HG02623 (cell line): Measurements from ENCODE around the gene SGMS1.
"Not testable (repeated sequence)": the region's sequence is repeated elsewhere in the genome, so short reads cannot be mapped to it uniquely, and the experiment has no call there.

Experiments
- ATAC-seq: cut with Tn5 transposase; IDR thresholded peaks from one replicate; pipeline ENCODE4 v1.9.1; 2021; ENCODE audit warnings: moderate library complexity; ENCODE audit not compliant: unreplicated experiment

SGMS1 gene

DNA sequence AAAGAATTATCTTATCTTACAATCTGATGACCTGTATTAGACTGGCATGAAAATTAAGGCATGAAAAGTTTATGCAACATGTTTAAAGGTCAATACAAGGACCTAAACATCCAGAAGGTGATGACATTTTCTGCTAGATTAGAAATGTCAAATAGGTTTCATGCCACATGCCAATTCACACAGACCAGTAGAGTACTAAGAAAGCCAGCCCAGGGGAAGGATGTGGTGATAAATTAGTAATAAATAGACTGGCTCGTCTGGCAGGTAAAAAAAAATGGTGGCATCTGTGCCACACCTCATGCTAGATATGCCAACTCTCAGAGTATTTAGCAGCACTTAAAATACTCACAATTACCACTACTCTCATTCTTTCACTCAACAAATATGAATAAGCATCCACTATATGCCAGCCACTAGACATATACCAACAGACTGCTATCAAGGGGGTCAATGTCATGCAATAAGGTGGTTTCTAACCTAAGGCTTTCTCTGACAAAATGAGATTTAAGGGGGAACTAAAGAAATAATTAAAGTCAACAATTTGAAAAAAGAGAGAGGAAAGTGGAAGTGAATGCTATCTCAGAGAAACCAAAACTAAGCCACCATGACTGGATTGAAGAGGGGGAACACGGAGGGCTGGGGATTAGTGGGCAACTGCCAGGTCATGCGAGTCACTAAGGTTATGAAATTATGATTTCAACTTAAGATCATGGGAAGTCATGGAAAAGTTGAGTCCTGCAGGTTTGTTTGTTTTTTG lies 83.5 kb downstream of the SGMS1 start:
- no peak for ATAC-seq

DNA sequence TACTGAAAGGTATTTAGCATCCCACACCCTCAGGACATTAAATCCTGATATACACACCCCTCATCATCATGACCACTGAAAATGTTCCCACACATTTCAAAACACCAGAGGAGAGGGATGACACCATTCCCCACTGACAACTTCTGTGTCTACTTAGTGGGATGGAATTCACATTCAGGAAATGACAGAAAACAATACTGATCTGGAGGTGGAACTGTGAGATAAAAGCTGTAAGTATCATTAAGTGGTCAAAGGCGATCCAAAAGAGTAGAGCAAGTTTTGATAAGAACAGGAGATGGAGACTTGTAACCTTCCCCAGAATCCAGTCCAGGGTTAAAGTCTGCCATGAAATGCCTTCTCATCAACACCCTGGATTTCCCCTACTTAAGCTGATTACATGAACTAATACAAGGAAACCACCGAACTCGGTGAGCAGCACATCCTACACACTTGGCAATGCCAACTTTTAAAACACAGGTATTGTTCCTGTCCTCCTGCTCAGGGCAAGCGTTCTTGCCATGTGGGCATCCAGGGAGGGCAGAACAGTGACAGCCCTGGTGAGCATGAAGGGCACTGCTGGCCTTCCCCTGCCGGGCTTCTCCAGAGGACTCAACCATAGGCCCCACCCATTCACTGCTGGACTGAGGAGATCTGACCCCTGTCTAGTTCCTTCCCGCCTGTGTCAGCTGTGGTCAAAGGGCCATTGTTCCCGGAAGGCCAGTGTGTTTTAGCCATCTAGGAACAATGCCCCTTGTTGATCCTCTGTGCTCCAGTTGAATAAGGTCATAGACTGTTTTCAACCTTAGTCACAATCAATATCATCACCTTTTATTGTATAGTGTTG lies 85.0 kb downstream of the SGMS1 start:
- no peak for ATAC-seq

DNA sequence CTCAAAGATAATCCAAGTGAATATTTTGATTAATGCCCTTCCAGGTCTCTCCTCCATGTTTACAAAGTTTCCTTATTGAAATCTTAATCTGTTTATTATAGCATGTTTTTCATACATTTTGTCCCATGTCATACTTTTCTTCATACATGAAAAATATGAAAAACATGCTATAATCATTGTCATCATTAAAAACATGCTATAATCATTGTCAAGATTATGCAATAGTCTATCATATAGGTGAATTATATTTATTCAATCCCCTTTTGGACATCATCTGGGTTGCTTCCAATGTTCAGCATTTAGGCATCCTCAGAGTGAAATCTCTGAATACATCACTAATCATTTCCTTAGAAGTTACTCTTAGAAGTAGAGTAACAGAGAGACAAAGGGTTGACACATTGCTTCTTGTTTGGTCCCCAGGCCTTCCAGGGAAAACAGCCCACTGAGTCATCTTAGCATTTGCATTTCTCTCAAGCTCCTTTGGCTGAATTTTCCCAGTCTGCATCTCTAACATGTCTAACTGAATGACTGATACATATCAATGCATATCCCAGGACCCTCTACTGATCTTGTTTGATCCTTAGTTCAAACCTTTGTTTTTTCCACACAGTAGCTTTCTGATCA lies 87.0 kb downstream of the SGMS1 start:
- ATAC-seq: no peak

DNA sequence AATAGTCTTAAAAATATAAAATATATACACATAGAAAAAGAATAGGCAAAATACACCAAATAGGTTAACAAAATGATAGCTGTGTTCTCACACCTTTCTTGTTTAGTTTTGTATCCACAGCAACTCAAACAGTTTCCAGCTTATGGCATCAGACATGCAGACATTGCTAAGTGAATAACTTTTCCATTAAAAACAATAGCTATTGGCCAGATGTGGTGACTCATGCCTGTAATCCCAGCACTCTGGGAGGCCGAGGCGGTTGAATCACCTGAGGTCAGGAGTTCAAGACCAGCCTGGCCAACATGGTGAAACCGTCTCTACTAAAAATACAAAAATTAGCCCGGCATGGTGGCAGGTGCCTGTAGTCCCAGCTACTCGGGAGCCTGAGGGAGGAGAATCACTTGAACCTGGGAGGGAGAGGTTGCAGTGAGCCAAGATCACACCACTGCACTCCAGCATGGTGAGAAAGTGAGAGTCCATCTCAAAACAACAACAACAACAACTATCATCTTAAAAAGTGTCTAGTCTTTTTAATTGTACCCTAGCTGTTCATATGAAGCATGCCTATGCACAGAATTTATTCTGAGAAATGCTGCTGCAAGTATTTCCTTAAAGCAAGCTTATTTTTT lies 88.9 kb downstream of the SGMS1 start:
- ATAC-seq: not testable (repeated sequence)

DNA sequence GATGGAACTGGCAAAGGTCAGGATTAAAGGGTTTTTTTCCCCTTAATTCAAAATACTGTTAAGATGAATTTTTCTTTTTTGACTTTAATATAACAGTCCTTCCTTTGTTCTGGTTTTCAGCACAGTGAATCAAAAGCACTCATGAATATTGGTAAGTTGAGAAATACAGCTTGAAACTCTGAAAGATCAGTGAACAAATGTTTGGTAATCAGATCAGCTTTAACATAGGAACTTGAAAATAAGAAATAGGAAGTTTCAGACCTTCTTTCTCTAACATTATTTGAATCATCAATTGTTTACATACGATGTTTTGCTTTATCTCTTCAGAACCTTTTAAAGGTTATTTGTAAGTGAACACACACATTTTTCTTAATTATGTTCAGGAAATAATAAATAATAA lies 90.5 kb downstream of the SGMS1 start:
- ATAC-seq: no peak

DNA sequence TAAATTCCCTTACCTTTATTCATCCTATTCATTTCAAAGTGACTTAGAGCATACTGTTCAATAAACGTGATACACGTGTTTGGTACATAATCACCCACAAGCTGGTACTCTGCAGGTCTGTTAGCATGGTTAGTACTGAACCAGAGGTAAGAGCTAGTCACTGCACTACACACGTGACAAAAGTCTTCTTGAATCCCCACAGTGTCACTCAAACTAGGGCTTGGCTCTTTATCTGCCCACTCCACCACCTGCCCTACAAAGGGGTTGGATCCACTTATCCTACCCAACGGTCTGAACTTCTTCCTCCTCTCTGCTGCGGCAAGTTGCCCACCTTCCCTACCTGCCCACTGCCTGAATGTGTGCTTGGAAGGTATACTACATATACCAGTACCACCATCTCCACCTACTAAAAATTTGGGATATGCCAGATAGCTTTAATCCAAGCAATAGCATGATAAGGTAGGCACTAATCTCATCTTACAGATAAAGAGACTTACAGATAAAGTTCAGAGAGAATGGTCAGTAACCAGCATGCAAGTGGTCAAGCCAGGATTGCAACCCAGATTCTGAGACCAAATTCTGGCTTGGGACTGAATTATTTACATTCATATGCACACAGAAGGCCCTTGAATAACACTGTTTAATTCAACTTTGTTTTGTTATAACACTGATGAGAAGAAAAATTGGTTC lies 92.2 kb downstream of the SGMS1 start:
- ATAC-seq: no peak

DNA sequence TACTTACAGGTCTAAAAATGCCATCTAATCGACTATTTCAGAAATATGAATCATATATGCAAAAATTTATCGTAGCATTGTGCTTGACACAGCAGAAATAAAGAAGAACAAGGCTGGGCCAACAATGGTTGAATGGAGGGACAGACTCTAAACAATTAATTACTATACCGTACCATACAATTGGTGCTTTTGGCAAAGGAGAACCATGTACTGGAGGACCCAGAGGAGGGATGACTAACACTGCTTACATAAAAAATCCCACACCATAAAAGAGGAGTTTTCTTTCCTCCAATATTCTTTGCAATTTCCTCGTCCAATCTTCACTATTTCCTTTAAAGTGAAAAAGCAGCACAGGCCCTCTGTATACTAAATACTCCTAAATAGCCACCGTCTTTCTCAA lies 94.1 kb downstream of the SGMS1 start:
- ATAC-seq: no peak

DNA sequence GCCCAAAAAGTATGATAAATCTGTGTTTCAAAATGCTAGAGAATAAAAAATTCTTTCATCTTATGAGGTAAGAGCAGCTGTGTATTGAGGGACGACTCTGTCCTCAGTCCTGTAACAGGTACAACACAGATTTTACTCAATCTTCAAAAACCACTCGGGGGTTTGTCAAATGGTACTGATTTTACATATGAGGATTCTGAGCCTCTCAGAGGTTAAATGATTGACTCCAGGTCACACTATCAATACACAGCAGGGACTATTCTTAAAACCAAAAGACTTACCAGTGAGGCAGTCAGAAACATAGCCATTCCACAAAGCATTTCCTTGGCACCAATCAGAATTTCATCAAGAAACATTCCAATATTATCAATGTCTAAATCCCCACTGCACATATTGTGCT lies 95.5 kb downstream of the SGMS1 start:
- ATAC-seq: no peak

DNA sequence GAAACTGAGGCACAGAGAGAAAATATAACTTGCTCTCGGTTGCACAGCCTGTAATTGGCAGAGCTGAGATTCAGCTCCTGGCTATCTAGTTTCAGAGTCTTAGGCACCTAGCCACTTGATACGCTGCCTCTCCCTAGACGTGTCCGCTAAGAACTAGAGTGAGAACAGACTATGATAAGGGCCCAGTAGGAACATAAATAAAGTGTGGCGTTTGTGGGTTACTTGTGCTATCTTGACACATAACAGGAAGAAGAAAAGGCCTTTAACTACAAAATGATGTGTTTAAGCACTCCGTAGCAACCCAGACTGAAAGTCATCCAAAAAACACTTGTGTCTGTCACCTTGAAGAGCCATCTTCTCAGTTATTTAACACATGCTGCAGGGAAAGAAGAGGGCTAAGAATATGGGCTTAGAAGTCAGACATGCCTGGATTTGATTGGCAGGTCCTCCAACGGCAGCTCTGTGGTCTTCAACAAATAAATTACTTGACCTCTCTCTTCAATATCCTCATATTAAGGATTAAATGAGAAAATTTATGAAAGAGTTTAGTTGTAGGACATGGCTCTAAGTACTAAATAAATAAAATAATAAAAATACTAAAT lies 96.2 kb downstream of the SGMS1 start:
- no peak for ATAC-seq

DNA sequence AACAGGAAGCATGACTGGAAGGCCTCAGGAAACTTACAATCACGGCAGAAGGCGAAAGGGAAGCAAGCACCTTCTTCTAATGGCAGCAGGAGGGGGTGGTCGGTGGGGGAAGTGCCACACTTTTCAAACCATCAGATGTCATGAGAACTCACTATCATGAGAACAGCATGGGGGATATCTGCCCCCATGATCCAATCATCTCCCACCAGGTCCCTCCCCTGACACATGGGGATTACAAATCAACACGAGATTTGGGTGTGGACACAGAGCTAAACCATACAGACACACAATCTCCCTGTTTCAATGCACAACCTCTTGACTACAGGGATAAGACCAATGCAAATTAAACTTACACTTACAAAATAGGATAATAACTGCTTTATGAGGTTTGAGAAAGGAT lies 97.6 kb downstream of the SGMS1 start:
- no peak for ATAC-seq

DNA sequence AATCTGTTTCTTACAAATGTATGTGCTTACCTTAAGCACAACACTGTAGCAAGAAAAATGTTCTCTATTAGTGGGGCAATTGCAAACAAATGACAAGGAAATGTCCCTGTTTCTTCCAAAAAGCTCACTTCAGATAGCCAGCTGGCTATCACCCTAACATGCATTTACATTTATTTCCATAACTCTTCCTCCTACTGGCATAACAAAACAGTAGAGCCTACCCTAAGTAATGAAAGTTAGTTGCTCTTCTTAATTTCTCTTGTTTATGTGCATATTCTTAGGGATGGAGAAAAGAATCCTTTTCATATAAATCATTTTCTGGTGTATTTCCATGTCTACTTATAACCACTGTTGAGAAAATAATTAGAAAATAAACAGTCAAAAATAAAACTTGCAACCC lies 100.4 kb downstream of the SGMS1 start:
- ATAC-seq: no peak

DNA sequence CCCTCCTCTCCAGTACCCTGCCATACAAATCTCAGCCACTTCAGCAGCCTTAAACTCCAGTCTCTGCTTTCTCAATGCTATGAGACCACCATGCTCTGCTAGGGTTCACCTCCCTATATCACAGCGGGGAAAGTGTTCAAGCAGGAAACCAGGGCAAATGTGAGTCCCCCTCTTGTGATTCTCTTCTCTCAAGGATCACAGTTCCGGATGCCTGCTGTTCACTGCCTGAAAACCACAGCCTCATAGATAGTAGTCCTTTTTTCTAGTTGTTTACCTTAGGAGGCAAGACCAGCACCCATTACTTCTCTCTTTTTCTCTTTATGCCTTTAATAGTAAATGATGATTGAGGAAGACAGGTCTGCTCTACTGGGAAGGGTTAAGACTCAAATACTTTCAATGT lies 100.8 kb downstream of the SGMS1 start:
- ATAC-seq: no peak

DNA sequence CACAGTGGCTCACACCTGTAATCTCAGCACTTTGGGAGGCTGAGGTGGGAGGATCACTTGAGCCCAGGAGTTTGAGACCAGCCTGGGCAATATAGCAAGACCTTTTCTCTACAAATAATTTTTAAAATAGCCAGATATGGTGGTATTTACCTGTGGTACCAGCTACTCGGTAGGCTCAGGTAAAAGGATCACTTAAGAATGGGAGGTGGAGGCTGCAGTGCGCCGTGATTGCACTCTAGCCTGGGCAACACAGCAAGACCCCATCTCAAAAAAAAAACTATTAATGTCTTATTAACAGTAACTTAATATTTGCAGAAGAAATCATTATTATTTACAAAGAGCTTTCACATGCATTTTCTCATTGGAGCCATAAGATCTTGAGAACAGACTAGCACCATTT lies 103.6 kb downstream of the SGMS1 start:
- ATAC-seq: no peak

DNA sequence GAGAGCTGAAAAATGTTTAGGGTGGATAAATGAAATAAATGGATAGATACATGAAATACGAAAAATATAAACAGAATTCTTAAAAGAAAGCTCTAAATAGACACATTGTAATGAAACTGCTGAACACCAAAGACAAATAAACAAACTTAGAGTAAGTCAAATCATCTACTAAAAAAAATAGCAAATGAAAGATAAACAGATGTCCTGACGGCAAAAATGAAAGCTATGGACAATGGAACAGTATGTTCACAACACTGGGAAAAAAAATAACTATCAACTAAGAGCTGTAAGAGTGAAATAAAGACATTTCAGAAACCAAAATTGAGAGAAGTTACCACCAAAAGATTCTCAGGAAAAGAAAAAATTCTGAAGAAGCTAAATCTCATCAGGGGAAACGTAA lies 106.1 kb downstream of the SGMS1 start:
- ATAC-seq: no peak

DNA sequence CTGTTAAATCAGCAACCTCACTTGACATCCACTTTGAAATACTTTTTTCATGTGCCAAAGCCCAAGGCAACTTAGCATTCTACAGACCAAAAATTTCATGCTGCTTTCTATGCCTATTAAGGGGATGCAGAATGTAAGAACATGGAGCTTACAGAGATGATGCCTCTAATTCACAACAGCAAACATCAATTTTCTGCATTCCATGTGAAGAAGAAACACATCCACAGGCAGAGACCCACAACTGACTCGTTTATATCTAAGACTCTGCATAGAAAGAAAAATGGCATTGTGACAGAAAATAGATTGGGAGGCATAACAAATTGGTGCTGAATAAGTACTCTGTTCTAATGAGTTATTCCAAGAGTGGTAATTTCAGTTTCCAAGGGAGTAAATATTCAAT lies 107.6 kb downstream of the SGMS1 start:
- ATAC-seq: no peak

DNA sequence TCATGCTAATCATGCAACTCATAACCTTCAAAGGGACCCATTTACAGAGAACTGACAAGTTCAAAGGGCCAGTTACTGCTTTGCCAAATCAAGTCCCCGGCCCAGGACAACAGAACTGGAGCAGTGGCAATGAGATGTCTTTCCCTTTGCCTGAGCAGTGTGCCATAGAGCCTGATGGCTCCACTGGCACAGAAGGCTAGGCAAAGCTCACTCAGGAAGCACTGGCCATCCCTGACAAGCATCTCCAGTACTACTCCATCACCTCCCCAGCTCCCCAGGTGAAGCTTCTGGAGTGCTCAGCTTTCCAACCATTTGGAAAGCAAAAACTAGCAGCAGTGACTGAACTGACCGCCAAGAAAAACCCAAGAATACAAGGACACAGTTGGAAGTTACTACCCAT lies 108.3 kb downstream of the SGMS1 start:
- no peak for ATAC-seq

DNA sequence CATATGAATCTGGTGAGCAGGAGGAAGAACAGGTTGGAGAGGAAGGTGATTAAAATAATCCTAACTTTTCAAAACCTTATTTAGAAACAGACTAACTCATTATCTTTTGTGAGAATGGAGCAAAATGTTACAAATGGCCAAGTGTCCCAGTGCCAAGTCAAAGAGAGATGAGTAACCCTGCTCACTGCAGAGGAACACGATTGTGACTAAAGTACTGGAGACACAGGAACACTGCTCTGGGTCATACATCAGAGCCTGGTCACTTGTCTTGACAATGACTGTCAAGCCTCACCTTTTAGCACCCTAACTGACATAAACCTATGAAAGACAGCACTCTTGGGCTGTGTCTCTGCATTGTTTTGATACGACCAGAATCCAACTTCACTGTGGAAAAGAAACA lies 108.8 kb downstream of the SGMS1 start:
- no peak for ATAC-seq

DNA sequence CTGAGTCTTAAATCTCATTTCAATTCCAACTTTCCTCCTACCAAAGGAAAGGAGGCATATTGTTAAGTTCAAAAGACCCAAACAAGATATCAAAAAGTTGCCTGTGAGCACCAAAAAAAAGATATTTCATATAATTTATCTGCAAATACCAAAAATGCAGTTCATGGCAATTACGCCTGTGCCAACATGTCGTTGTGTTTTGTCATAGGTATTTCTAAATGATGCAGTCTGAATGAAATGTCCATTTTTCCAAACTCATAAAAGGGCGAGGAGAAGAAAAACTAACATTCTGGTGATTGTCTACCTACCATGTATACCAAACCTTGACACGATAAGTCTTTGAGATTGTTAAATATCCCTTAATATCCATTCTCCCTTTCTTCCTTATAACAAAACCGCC lies 109.8 kb downstream of the SGMS1 start:
- ATAC-seq: no peak

DNA sequence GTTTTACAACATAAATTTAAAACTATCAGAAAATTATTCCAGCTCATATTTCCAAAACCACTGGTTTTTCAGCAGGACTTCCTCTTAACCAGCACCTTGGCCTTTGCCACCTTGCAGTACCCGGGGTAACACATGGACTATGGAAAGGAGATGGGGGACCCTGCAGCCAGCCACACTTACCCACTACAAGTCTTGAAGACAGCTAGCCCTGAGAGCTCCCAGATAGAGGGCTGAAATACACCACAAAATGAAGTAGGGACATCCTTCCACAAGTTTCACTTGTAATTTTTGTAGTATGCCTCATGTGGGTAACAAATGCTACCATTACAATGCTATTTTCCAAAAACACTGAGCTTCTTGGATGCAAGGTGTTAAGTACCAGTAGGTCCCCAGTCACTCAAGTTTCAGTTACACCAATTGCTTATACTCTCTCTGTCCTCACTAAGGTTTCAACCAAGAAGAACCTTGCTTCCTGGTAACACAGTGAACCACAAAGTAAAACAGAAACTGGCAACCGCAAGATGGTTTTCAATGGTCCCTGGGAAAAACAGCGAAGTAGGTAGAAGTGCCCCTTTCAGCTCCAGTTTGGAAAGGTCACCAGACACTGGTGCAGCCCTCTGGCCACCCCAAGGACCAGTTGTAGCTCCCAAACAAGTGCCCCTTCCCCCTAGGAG lies 110.9 kb downstream of the SGMS1 start:
- peak; percentile 36 for ATAC-seq

DNA sequence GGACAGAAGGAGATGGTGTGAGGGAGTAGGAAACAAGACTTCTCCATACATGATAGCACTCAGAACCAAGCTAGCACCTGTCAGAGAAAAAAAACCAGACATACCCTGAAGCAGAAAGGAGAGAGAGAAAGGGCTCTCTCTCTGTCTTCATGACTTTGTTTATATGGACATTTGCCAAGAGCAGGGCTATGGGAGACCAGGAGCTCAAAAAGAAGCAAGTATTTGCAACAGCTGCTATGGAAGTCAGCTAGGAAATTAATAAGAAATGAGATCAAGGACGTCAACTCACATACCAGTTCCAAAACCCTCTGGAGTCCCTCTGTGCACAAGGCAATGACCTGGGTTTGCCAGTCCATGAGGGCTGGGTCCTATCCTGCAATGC lies 111.6 kb downstream of the SGMS1 start:
- ATAC-seq: no peak
